ENCODE data around the gene LBX1.
"Not testable (repeated sequence)": the region's sequence is repeated elsewhere in the genome, so short reads cannot be mapped to it uniquely, and the experiment has no call there.

The LBX1 gene

GRCh38 chr10:101208543-101208942, 20.7 kb downstream of the LBX1 start:
- Histone ChIP-seq H2AFZ (ENCODE audit: low read depth, low read length) (no peak overlapping the region), H2BK12ac (ENCODE audit: low read length in 2 of 2) (no peak overlapping the region), H4K8ac (ENCODE audit: low read length) (no peak overlapping the region), H3K9me3 (ENCODE audit: control insufficient read depth, low read length) (peaks cover 4% of the 10 kb centered on the region), H2BK5ac (ENCODE audit: low read depth, low read length, poor library complexity, severe bottlenecking) (no peak overlapping the region), H3K36me3 (ENCODE audit: control insufficient read depth in 1 of 2, insufficient read depth in 2 of 2, low read depth in 1 of 2, low read length in 2 of 2) (no peaks in the 10 kb centered on the region), H3K4ac (ENCODE audit: low read depth in 1 of 2, low read length in 2 of 2) (no peak overlapping the region), H3K4me2 (ENCODE audit: low read length, poor library complexity, severe bottlenecking) (no peak overlapping the region), H4K91ac (ENCODE audit: low read length) (no peak overlapping the region), H3K18ac (ENCODE audit: low read depth in 1 of 2, low read length in 2 of 2) (no peak overlapping the region), H2BK120ac (ENCODE audit: low read depth, low read length) (no peak overlapping the region), H2AK5ac (ENCODE audit: low read length, severe bottlenecking) (no peak overlapping the region), H3K4me1 (ENCODE audit: control insufficient read depth, insufficient read depth, low read depth, low read length) (no peaks in the 10 kb centered on the region), H3K79me1 (replicated peaks; ENCODE audit: low read length, poor library complexity, severe bottlenecking) (no peaks in the 10 kb centered on the region), H3K27ac (ENCODE audit: low read length, poor library complexity, severe bottlenecking) (no peak overlapping the region), H3K4me3 (ENCODE audit: insufficient read depth in 1 of 2, low read depth in 1 of 2, low read length in 2 of 2) (no peak overlapping the region), H3K23ac (ENCODE audit: low read length in 2 of 2) (no peak overlapping the region), H2BK15ac (ENCODE audit: low read depth, poor library complexity, severe bottlenecking) (no peak overlapping the region), H3K9ac (ENCODE audit: low read length) (no peak overlapping the region), H3K27me3 (ENCODE audit: control insufficient read depth in 1 of 2, insufficient read depth in 1 of 2, low read length in 2 of 2) (peaks cover 65 to 78% of the 10 kb centered on the region in 2 experiments), H3K14ac (ENCODE audit: low read length in 2 of 2) (no peak overlapping the region)
- DNase-seq, result no peak
- 82% methylated on average over 5 of the region's 5 CpGs for WGBS

DNA sequence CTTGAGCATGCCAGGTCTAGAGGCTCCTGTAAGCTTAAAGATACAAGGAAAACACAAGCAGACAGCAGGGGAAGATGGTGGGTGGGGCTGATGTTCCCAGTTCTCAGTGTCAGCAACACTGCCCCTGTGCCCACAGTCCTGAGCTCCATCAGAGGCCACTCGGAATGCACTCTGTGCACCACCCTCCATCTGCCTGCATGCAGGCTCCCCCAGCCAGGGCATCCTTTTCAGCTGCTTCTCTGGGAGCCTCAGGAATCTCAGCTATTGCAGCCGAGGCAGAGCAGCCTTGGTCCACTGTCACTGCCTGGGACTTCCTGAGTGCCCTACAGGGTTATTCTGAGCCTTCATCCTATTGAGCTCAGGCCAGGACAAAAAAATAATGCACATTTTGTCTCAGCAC, 22.2 kb downstream of the LBX1 start:
- H4K91ac ChIP-seq (ENCODE audit: low read length), result no peak overlapping the region
- no peak overlapping the region for H2AFZ ChIP-seq (ENCODE audit: low read depth, low read length)
- no peaks in the 10 kb centered on the region for H3K79me1 ChIP-seq (replicated peaks; ENCODE audit: low read length, poor library complexity, severe bottlenecking)

DNA sequence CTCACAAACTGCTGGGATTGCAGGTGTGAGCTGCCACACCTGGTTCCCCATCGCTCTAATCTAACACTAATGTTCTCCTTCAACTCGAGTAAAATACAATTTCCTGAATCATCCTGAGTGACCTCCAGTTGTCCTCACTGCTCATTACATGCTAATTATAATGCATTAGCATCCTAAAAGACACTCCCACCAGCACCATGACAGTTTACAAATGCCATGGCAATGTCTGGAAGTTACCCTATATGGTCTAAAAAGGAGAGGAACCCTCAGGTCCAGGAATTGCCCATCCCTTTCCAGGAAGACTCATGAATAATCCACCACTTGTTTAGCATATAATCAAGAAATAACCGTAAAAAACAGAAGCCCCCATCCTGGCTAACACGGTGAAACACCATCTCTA, 26.6 kb downstream of the LBX1 start:
- H3K9ac ChIP-seq (ENCODE audit: low read length); H2BK5ac ChIP-seq (ENCODE audit: low read depth, low read length, poor library complexity, severe bottlenecking); H3K4me3 ChIP-seq (ENCODE audit: insufficient read depth in 1 of 2, low read depth in 1 of 2, low read length in 2 of 2); H2BK15ac ChIP-seq (ENCODE audit: low read depth, poor library complexity, severe bottlenecking); H3K4me2 ChIP-seq (ENCODE audit: low read length, poor library complexity, severe bottlenecking); H3K18ac ChIP-seq (ENCODE audit: low read depth in 1 of 2, low read length in 2 of 2); H3K36me3 ChIP-seq (ENCODE audit: control insufficient read depth in 1 of 2, insufficient read depth in 2 of 2, low read depth in 1 of 2, low read length in 2 of 2); DNase-seq; H2AK5ac ChIP-seq (ENCODE audit: low read length, severe bottlenecking); H3K27ac ChIP-seq (ENCODE audit: low read length, poor library complexity, severe bottlenecking); H3K9me3 ChIP-seq (ENCODE audit: control insufficient read depth, low read length); H2BK12ac ChIP-seq (ENCODE audit: low read length in 2 of 2); H3K4me1 ChIP-seq (ENCODE audit: control insufficient read depth, insufficient read depth, low read depth, low read length); H2BK120ac ChIP-seq (ENCODE audit: low read depth, low read length); H3K4ac ChIP-seq (ENCODE audit: low read depth in 1 of 2, low read length in 2 of 2); H3K14ac ChIP-seq (ENCODE audit: low read length in 2 of 2); H3K23ac ChIP-seq (ENCODE audit: low read length in 2 of 2); H4K8ac ChIP-seq (ENCODE audit: low read length); H2AFZ ChIP-seq (ENCODE audit: low read depth, low read length); H4K91ac ChIP-seq (ENCODE audit: low read length); H3K79me1 ChIP-seq (replicated peaks; ENCODE audit: low read length, poor library complexity, severe bottlenecking): not testable (repeated sequence)
- WGBS, result 62% methylated on average over 4 of the region's 4 CpGs
- H3K27me3 ChIP-seq (ENCODE audit: control insufficient read depth in 1 of 2, insufficient read depth in 1 of 2, low read length in 2 of 2), result peaks cover 38 to 64% of the 10 kb centered on the region in 2 experiments

More for the DNA sequence above, 22.2 kb downstream of the LBX1 start:
- H4K8ac ChIP-seq (ENCODE audit: low read length), result no peak overlapping the region
- no peak overlapping the region for H2AK5ac ChIP-seq (ENCODE audit: low read length, severe bottlenecking)
- H2BK15ac ChIP-seq (ENCODE audit: low read depth, poor library complexity, severe bottlenecking), result no peak overlapping the region
- H3K4me1 ChIP-seq (ENCODE audit: control insufficient read depth, insufficient read depth, low read depth, low read length), result no peaks in the 10 kb centered on the region
- H3K4me2 ChIP-seq (ENCODE audit: low read length, poor library complexity, severe bottlenecking), result no peak overlapping the region
- H2BK5ac ChIP-seq (ENCODE audit: low read depth, low read length, poor library complexity, severe bottlenecking), result no peak overlapping the region
- 65% methylated on average over 2 of the region's 2 CpGs for WGBS
- H3K14ac ChIP-seq (ENCODE audit: low read length in 2 of 2), result no peak overlapping the region
- H3K9me3 ChIP-seq (ENCODE audit: control insufficient read depth, low read length), result peaks cover 4% of the 10 kb centered on the region
- H3K18ac ChIP-seq (ENCODE audit: low read depth in 1 of 2, low read length in 2 of 2), result no peak overlapping the region
- no peak overlapping the region for H3K4me3 ChIP-seq (ENCODE audit: insufficient read depth in 1 of 2, low read depth in 1 of 2, low read length in 2 of 2)
- H3K27ac ChIP-seq (ENCODE audit: low read length, poor library complexity, severe bottlenecking), result no peak overlapping the region
- no peak overlapping the region for H2BK120ac ChIP-seq (ENCODE audit: low read depth, low read length)
- H3K23ac ChIP-seq (ENCODE audit: low read length in 2 of 2), result no peak overlapping the region
- H3K4ac ChIP-seq (ENCODE audit: low read depth in 1 of 2, low read length in 2 of 2), result no peak overlapping the region
- H2BK12ac ChIP-seq (ENCODE audit: low read length in 2 of 2), result no peak overlapping the region
- DNase-seq, result no peak
- no peaks in the 10 kb centered on the region for H3K36me3 ChIP-seq (ENCODE audit: control insufficient read depth in 1 of 2, insufficient read depth in 2 of 2, low read depth in 1 of 2, low read length in 2 of 2)
- H3K27me3 ChIP-seq (ENCODE audit: control insufficient read depth in 1 of 2, insufficient read depth in 1 of 2, low read length in 2 of 2), result peaks cover 60 to 72% of the 10 kb centered on the region in 2 experiments
- no peak overlapping the region for H3K9ac ChIP-seq (ENCODE audit: low read length)

GRCh38 chr10:101198326-101198977, 30.8 kb downstream of the LBX1 start:
- not testable (repeated sequence) for H3K4me2 ChIP-seq (ENCODE audit: low read length, poor library complexity, severe bottlenecking); H3K27ac ChIP-seq (ENCODE audit: low read length, poor library complexity, severe bottlenecking); H3K79me1 ChIP-seq (replicated peaks; ENCODE audit: low read length, poor library complexity, severe bottlenecking); H3K14ac ChIP-seq (ENCODE audit: low read length in 2 of 2); H3K4me3 ChIP-seq (ENCODE audit: insufficient read depth in 1 of 2, low read depth in 1 of 2, low read length in 2 of 2); H2BK120ac ChIP-seq (ENCODE audit: low read depth, low read length); H2BK5ac ChIP-seq (ENCODE audit: low read depth, low read length, poor library complexity, severe bottlenecking); H3K18ac ChIP-seq (ENCODE audit: low read depth in 1 of 2, low read length in 2 of 2); H4K8ac ChIP-seq (ENCODE audit: low read length); H4K91ac ChIP-seq (ENCODE audit: low read length); H3K4ac ChIP-seq (ENCODE audit: low read depth in 1 of 2, low read length in 2 of 2); H2AFZ ChIP-seq (ENCODE audit: low read depth, low read length); H3K9ac ChIP-seq (ENCODE audit: low read length); DNase-seq; H3K9me3 ChIP-seq (ENCODE audit: control insufficient read depth, low read length); H2AK5ac ChIP-seq (ENCODE audit: low read length, severe bottlenecking); H2BK15ac ChIP-seq (ENCODE audit: low read depth, poor library complexity, severe bottlenecking); H3K4me1 ChIP-seq (ENCODE audit: control insufficient read depth, insufficient read depth, low read depth, low read length); H3K36me3 ChIP-seq (ENCODE audit: control insufficient read depth in 1 of 2, insufficient read depth in 2 of 2, low read depth in 1 of 2, low read length in 2 of 2); H2BK12ac ChIP-seq (ENCODE audit: low read length in 2 of 2); H3K23ac ChIP-seq (ENCODE audit: low read length in 2 of 2)
- 94% methylated on average over 3 of the region's 8 CpGs for WGBS
- peaks cover 39 to 70% of the 10 kb centered on the region in 2 experiments for H3K27me3 ChIP-seq (ENCODE audit: control insufficient read depth in 1 of 2, insufficient read depth in 1 of 2, low read length in 2 of 2)
